ENCODE data around the gene WFIKKN1.
A peak's percentile ranks its signal among the peaks of the same experiment; 100 is the strongest.

WFIKKN1 gene
- 0.56 reads per million for total RNA-seq

DNA sequence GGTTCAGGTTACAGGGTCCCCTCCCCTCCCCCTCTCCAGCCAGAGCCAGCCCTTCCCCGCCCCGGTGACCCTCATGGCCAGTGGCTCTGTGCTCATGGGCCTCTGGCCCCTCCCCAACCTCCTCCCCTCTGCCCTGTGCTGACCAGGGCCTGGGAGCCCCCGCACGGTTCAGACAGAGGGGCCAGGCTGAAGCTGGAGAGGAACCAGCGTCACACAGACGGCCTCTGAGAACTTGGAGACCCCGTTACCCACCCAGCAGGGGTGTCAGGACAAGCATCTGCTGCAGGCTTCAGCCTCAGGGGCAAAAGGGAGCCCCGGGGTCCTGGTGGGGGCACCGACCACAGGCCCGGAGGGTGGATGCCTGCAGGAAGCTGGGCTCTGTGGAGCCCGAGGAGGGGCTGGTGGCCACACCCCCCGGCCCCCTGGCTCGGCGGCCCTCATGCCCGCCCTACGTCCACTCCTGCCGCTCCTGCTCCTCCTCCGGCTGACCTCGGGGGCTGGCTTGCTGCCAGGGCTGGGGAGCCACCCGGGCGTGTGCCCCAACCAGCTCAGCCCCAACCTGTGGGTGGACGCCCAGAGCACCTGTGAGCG is at the start of gene WFIKKN1:
TSS of gene WFIKKN1 (plus strand) at position 171 of the 591 bp plus-strand sequence. CDS start at position 440, 269 bp downstream.
- no peak for DNase-seq

DNA sequence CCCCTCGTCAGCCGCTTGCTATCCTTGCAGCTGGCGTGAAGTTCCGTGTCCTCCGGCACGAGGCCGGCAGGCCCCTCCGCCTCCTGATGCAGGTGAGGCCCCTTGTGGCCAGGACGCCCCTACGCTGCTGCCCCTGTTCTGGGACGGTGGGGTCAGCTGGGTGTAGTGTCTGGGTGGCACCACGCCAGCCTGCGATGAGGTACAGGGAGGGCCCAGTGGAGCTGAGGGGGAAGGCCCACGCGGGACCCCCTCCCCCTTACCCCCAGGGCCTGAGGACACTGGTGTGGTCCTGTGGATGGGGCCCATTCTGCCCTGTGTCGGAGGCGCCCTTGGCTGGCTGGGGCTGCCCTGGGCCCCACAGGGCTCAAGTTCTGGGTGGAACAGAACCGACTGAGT is 48.6 kb upstream of the WFIKKN1 start:
- no peak for DNase-seq

- DNase-seq: no peak
Measured at GRCh38 chr16:582614-583331, 48.0 kb upstream of the WFIKKN1 start.

GRCh38 chr16:583470-583814 is 47.3 kb upstream of the WFIKKN1 start:
- no peak for DNase-seq

DNA sequence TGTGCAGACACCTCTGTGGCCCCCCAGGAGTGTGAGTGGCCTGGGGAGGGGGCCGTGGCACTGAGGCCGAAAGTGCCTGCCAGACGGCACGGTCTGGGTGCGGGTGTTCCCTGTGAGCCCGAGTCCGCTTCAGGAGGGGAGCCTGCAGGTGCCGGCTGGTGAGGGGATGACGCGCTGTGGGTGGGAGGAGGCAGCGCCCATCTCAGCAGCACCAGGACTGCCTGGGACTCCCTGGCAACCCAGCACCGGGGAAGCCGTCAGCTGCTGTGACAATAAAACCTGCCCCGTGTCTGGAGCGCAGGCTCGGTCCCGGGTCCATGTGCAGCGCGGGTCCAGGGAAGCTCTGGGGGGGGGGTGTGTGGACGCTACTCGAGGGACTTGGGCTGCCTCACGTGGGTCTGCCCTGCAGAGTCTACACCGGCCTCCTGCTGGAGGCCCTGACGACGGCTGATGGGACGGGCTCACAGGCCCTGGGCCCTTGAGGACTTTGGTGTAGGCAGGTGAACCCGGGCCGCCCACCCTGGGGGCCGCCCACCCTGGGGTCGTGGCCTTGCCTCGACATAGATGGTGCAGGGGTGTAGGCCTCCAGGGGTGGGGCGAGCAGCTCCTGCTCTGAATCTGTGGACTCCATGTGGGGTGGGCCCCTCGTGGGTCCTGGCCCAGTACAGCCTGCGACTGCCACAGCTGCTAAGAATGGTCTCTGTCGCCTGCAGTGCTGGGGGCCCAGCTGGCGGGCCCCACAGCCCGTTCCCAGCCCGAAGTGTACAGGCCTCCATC is 46.8 kb upstream of the WFIKKN1 start:
- no peak for DNase-seq

DNA sequence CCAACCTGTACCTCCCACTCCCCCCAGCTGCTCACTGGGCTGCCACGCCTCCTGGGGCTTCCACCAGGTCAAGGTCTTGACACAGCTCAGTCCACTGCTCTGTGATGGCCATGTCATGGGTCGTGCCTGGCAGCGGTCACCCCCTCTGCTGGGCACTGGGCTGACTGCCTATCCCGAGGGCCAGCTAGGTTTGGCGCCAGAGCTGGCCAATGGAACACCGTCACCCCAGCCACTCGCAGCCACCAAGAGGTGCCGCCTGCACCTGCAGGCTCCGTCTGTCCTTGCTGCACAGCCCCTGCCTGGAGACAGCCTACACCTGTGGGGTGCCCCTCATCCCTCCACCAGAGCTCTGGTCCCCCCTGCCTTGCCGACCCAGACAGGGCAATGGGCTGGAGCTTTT is 45.4 kb upstream of the WFIKKN1 start:
- DNase-seq: no peak

GRCh38 chr16:586047-586644 is 44.6 kb upstream of the WFIKKN1 start:
- DNase-seq: no peak

DNA sequence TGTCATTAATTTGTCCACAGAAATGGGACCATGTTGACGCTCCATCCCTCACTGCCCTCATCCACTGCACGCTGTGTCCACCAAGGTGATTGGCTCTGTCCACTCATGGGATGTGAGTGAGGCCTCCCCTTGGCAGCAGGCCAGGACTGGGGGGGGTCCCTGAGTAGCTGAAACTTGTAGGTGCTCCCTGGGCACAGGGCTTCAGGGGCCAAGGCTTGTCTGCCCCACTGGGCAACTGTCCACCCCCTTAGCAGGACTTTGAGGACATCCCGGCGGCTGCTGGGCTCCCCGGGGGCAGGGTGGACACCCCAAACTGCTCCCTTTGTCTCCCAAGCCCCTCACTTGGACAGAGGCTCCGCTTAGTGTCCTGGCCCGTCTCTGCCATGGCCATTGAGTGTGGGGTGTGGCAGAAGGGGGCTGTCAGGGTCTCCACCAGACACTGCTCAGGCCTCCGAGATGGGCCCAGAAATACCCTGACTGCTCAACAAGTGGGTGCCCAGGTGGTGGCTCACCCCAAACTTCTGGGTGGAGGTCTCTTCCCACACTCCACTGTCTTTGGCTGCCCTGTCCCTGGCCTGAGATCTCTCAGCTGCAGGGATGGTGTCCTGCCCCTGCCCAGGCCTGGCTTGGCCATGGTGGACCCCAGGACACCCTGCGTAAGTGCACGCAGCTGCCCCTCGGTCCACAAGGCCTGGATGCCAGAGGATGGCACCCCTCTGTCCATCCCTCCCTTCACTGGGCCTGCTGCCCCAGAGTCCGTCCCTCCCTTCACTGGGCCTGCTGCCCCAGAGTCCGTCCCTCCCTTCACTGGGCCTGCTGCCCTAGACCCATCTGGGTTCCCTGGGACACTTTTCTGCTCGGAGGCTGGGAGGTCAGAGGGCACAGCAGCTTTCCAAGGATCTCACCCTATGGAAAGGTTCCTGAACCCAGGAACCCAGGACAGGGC is 43.9 kb upstream of the WFIKKN1 start:
- no peak for DNase-seq

- peak; percentile 57 for DNase-seq
Measured at GRCh38 chr16:588639-588888, 42.2 kb upstream of the WFIKKN1 start.

GRCh38 chr16:588889-589657 is 41.7 kb upstream of the WFIKKN1 start:
- DNase-seq: peak; percentile 98

DNA sequence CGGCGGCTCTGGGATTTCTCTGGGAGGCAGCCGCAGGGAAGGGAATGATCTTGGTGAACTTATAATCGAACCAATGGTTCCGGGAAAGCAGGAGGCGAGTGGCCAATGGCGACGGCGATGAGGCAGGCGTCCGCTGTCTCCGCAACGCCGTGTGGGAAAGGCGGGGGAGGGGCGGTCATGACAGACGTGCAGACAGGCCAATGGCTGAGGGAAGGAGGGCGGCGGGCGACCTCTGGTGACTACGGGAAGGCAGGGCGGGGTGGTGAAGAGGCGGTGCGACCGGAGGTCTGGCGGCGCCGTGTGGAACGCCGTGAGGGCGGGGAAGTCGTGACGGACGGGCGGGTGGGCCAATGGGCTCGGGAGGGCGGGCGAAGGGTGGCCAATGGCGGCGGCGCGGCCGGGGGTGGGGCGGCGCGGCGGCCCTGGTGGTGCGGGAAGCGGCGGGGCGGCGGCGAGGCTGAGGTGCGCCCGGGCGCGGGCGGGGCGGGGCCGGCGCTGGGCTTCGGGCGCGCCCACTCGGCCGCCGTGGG is 41.1 kb upstream of the WFIKKN1 start, which contains the start of gene RAB40C:
TSS of gene RAB40C (plus strand) at position 409 of the 530 bp plus-strand sequence. CDS start 226 bp downstream, outside the sequence.
- DNase-seq: peak; percentile 98

- DNase-seq: no peak
Measured at GRCh38 chr16:590188-590814, 40.5 kb upstream of the WFIKKN1 start.

DNA sequence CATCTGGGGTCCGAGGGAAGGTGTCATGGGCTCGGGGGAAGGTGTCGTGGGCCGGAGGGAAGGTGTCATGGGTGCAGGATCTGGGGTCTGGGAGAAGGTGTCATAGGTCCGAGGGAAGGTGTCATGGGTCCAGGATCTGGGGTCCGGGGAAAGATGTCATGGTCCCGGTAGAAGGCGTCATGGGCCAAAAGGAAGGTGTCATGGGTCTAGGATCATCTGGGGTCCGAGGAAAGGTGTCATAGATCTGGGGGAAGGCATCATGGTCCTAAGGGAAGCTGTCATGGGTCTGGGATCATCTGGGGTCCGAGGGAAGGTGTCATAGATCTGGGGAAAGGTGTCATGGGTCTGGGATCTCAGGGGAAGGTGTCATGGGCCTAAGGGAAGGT is 40.0 kb upstream of the WFIKKN1 start:
- DNase-seq: no peak

GRCh38 chr16:591231-591630 is 39.6 kb upstream of the WFIKKN1 start:
- DNase-seq: no peak

- no peak for DNase-seq
Measured at GRCh38 chr16:591892-592517, 38.8 kb upstream of the WFIKKN1 start.

DNA sequence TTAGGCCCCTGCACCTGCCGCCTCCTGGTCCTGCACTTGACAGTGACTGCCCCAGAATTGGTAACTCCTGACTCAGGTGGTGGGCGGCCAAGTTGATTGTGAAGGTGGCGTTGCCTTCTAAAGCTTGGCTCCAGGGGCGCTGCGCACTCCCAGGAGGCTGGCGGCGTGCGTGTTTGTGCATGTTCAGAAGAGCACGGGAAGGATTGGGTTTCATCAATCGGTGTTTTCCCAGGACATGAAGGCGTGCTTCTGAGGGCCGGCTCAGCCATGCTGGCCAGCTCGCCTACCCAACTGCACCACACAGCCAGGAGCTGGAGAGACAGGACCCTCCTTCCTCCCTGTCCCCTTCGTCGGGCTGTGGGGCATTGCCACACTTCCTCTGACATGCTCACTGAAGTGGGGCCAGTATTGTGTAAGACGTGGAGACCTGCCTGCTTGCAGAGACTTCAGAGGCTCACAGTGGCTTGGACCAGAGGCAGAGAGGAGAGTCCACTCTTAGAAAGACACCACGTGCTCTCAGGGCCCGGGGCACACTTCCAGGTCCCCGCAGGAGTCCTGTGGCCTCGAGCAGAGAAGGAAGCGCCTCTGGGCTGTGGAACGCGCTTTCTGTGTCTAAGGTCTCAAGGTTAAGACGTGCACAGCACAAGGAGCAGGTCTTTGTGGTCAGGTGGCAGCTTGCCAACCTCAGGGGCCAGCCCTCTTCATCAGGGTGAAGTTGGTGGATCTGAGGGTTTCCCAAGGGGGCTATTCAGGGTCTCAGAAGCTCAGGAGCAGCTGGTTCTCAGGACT is 38.1 kb upstream of the WFIKKN1 start:
- no peak for DNase-seq

- DNase-seq: no peak
Measured at GRCh38 chr16:593406-593805, 37.4 kb upstream of the WFIKKN1 start.

DNA sequence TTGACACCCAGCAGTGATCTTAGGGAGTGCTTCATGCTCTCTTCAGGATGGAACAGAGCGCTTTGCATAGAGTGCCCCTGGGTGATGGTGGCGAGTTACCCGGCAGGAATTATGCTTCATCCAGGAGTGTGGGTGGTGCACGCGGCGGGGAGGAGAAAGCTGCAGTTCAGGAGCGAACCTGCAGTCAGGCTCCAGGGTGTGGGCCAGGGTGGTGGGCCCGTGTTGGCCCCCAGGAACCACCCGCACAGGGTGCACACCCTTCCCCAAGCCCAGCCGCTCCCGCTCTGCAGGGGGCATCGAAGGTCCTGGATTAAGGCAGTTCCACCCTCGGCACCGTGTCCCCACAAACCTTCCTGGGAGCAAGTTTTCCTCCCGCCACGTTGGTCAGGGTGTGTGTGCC is 37.0 kb upstream of the WFIKKN1 start:
- DNase-seq: no peak

- no peak for DNase-seq
Measured at GRCh38 chr16:595094-595528, 35.7 kb upstream of the WFIKKN1 start.
